ENCODE data around the gene IGFBPL1.

DNA sequence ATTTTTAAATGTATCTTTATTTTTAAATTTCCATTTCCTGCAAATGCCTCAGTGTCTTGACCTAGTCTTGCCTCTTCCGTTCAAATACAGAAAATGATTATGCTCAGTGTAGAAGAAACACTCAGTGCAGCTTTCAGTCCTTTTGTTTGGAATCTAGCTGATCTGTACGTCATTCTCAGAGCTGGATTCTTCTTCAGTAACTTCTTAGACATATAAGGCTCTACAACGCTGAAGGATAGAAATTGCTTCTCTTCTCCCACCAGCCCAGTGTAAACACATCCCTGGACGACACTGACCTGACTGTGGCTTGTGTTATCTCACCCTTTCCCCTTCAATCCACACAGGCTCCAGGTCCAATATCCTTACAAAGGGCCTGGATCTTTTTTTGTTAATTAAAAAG lies 34.9 kb downstream of the IGFBPL1 start:
- TF ChIP-seq, protein P1, sequence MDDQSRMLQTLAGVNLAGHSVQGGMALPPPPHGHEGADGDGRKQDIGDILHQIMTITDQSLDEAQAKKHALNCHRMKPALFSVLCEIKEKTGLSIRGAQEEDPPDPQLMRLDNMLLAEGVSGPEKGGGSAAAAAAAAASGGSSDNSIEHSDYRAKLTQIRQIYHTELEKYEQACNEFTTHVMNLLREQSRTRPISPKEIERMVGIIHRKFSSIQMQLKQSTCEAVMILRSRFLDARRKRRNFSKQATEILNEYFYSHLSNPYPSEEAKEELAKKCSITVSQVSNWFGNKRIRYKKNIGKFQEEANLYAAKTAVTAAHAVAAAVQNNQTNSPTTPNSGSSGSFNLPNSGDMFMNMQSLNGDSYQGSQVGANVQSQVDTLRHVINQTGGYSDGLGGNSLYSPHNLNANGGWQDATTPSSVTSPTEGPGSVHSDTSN (CRISPR knock-in tag; IDR thresholded peaks at IDR 0.05; ENCODE audit: borderline replicate concordance): no peak
- TF ChIP-seq NFIC (IDR thresholded peaks at IDR 0.05; ENCODE audit: low read length) (no peak), EP300 (IDR thresholded peaks at IDR 0.05; ENCODE audit: low read depth in 2 of 2, low read length in 2 of 2) (no peak), EP300 (CRISPR knock-in tag; IDR thresholded peaks at IDR 0.05; ENCODE audit: borderline replicate concordance) (no peak), KLF16 (CRISPR knock-in tag; IDR thresholded peaks at IDR 0.05) (no peak), ZNF143 (CRISPR knock-in tag; IDR thresholded peaks at IDR 0.05) (no peak), ZFP36 (IDR thresholded peaks at IDR 0.05; ENCODE audit: borderline replicate concordance, low read depth, low read length, partially characterized antibody) (no peak)
- TF ChIP-seq, protein P2, sequence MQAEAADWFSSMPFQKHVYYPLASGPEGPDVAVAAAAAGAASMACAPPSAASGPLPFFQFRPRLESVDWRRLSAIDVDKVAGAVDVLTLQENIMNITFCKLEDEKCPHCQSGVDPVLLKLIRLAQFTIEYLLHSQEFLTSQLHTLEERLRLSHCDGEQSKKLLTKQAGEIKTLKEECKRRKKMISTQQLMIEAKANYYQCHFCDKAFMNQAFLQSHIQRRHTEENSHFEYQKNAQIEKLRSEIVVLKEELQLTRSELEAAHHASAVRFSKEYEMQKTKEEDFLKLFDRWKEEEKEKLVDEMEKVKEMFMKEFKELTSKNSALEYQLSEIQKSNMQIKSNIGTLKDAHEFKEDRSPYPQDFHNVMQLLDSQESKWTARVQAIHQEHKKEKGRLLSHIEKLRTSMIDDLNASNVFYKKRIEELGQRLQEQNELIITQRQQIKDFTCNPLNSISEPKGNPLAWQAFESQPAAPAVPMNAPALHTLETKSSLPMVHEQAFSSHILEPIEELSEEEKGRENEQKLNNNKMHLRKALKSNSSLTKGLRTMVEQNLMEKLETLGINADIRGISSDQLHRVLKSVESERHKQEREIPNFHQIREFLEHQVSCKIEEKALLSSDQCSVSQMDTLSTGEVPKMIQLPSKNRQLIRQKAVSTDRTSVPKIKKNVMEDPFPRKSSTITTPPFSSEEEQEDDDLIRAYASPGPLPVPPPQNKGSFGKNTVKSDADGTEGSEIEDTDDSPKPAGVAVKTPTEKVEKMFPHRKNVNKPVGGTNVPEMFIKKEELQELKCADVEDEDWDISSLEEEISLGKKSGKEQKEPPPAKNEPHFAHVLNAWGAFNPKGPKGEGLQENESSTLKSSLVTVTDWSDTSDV (CRISPR knock-in tag; IDR thresholded peaks at IDR 0.05): no peak
- TF ChIP-seq, protein P3, sequence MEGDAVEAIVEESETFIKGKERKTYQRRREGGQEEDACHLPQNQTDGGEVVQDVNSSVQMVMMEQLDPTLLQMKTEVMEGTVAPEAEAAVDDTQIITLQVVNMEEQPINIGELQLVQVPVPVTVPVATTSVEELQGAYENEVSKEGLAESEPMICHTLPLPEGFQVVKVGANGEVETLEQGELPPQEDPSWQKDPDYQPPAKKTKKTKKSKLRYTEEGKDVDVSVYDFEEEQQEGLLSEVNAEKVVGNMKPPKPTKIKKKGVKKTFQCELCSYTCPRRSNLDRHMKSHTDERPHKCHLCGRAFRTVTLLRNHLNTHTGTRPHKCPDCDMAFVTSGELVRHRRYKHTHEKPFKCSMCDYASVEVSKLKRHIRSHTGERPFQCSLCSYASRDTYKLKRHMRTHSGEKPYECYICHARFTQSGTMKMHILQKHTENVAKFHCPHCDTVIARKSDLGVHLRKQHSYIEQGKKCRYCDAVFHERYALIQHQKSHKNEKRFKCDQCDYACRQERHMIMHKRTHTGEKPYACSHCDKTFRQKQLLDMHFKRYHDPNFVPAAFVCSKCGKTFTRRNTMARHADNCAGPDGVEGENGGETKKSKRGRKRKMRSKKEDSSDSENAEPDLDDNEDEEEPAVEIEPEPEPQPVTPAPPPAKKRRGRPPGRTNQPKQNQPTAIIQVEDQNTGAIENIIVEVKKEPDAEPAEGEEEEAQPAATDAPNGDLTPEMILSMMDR (CRISPR knock-in tag; IDR thresholded peaks at IDR 0.05): no peak
- TF ChIP-seq, protein P4, sequence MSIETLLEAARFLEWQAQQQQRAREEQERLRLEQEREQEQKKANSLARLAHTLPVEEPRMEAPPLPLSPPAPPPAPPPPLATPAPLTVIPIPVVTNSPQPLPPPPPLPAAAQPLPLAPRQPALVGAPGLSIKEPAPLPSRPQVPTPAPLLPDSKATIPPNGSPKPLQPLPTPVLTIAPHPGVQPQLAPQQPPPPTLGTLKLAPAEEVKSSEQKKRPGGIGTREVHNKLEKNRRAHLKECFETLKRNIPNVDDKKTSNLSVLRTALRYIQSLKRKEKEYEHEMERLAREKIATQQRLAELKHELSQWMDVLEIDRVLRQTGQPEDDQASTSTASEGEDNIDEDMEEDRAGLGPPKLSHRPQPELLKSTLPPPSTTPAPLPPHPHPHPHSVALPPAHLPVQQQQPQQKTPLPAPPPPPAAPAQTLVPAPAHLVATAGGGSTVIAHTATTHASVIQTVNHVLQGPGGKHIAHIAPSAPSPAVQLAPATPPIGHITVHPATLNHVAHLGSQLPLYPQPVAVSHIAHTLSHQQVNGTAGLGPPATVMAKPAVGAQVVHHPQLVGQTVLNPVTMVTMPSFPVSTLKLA (IDR thresholded peaks at IDR 0.05): no peak

Data from HepG2 (cell line).